Measurements from ENCODE around the gene ZNF117. TPM values are rescaled to one million over a fixed set of nuclear protein-coding genes. Genes with fewer than 3 reads are reported as not detected.
"Not testable (repeated sequence)": the region's sequence is repeated elsewhere in the genome, so short reads cannot be mapped to it uniquely, and the experiment has no call there.

Gene ZNF117
- 0.99 and 1.3 TPM in 2 replicates for polyA plus RNA-seq (2011; rRNA removed)
- polyA plus RNA-seq (2012; cell fraction: cytosol; rRNA removed), result 0.05 and 0.06 TPM in 2 replicates
- polyA plus RNA-seq (2012; cell fraction: nucleus; rRNA removed), result 0.13 and 0.29 TPM in 2 replicates
- polyA plus RNA-seq (2017; fragmentation: RNase III; extraction: RNeasy Plus Mini Kit Qiagen cat#74134 plus additional on column Dnase treatment), result 0.90 to 1.3 TPM (median 0.98 TPM) in 3 replicates
- 0.39 and 0.41 TPM in 2 replicates for polyA minus RNA-seq (2011; rRNA and poly(A)+ RNA removed)

GRCh38 chr7:64990936-64991335 is at the start of gene ZNF117:
ZNF117 (minus strand) TSS chr7:64991036.
- Histone ChIP-seq H3K4me3 (no peak within 1 kb of the TSS), H3K27ac (no peak within 1 kb of the TSS), H3K9me3 (peaks cover 53% of the 10 kb centered on the region), H3K4me2 (no peak within 1 kb of the TSS), H3K4me1 (no peaks in the 10 kb centered on the region)
- TF ChIP-seq ZFP36 (IDR thresholded peaks at IDR 0.05; ENCODE audit: borderline replicate concordance, partially characterized antibody) (no peak), RCOR1 (IDR thresholded peaks at IDR 0.05; ENCODE audit: low read depth, low read length) (no peak), POLR2AphosphoS2 (conservative IDR thresholded peaks at IDR 0.05; ENCODE audit: low read length) (no peak), HOXB5 (CRISPR knock-in tag; IDR thresholded peaks at IDR 0.05) (no peak), POLR2A (IDR thresholded peaks at IDR 0.05; ENCODE audit: low read length) (no peak), ESRRA (IDR thresholded peaks at IDR 0.05; ENCODE audit: borderline replicate concordance, low read length) (no peak), CEBPB (IDR thresholded peaks at IDR 0.05) (no peak), ATOH8 (CRISPR knock-in tag; IDR thresholded peaks at IDR 0.05; ENCODE audit: low read depth) (no peak), HEYL (CRISPR knock-in tag; IDR thresholded peaks at IDR 0.05) (no peak), RAD21 (conservative IDR thresholded peaks at IDR 0.05 in 1 of 2, IDR thresholded peaks at IDR 0.05 in 1 of 2) (no peak), PHF8 (IDR thresholded peaks at IDR 0.05; ENCODE audit: borderline replicate concordance, low read depth) (no peak), REST (IDR thresholded peaks at IDR 0.05) (no peak), MAFK (IDR thresholded peaks at IDR 0.05; ENCODE audit: partially characterized antibody) (no peak), RARB (CRISPR knock-in tag; IDR thresholded peaks at IDR 0.05) (no peak)
- TF ChIP-seq, protein P1, sequence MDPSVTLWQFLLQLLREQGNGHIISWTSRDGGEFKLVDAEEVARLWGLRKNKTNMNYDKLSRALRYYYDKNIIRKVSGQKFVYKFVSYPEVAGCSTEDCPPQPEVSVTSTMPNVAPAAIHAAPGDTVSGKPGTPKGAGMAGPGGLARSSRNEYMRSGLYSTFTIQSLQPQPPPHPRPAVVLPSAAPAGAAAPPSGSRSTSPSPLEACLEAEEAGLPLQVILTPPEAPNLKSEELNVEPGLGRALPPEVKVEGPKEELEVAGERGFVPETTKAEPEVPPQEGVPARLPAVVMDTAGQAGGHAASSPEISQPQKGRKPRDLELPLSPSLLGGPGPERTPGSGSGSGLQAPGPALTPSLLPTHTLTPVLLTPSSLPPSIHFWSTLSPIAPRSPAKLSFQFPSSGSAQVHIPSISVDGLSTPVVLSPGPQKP (IDR thresholded peaks at IDR 0.05; ENCODE audit: low read depth, low read length), result no peak
- TF ChIP-seq, protein P2, sequence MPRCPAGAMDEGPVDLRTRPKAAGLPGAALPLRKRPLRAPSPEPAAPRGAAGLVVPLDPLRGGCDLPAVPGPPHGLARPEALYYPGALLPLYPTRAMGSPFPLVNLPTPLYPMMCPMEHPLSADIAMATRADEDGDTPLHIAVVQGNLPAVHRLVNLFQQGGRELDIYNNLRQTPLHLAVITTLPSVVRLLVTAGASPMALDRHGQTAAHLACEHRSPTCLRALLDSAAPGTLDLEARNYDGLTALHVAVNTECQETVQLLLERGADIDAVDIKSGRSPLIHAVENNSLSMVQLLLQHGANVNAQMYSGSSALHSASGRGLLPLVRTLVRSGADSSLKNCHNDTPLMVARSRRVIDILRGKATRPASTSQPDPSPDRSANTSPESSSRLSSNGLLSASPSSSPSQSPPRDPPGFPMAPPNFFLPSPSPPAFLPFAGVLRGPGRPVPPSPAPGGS (IDR thresholded peaks at IDR 0.05), result no peak
- TF ChIP-seq, protein P3, sequence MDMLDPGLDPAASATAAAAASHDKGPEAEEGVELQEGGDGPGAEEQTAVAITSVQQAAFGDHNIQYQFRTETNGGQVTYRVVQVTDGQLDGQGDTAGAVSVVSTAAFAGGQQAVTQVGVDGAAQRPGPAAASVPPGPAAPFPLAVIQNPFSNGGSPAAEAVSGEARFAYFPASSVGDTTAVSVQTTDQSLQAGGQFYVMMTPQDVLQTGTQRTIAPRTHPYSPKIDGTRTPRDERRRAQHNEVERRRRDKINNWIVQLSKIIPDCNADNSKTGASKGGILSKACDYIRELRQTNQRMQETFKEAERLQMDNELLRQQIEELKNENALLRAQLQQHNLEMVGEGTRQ (IDR thresholded peaks at IDR 0.05), result no peak
- ChIA-PET POLR2A (no interaction called here), CTCF (no interaction called here)
- DNase-seq (ENCODE audit: low read depth in 1 of 2, low spot score in 1 of 2) (no peak), FAIRE-seq (no peak), ATAC-seq (no peak)
- 40% methylated on average over 4 of the region's 4 CpGs for WGBS (ENCODE audit: missing lambda C conversion rate)

DNA sequence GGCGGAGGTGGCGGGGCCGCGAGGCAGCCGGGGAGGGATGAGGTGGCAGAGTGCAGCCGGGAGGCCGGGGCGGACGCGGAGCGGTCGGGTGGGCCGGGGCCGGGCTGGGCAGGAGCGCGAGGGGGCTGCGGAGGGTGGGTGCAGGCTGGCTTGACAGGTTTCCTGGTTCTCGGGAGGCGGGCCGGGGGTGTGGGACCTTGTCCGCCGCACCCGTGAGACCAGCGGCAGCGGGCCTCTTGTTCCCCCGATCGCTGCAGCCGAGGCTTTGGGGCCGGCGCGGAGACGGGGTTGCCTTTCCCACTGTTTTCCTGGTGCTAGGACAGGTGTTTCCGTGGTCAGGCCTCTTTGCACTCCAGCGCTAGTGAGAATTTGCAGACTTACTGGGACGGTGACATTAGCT is 47.9 kb upstream of the ZNF117 start:
- Histone ChIP-seq H3K4me3 (peak overlapping the region; percentile 54), H3K4me2 (peak overlapping the region; percentile 91), H3K27ac (peak overlapping the region; percentile 83 to 98), H3K4me1 (peaks cover 10% of the 10 kb centered on the region)
- ATAC-seq (peak; percentile 47 to 57), DNase-seq (ENCODE audit: low read depth in 1 of 2, low spot score in 1 of 2) (peak; percentile 3 to 41)
- CTCF ChIA-PET, FAIRE-seq, H3K9me3 ChIP-seq: not testable (repeated sequence)
- POLR2A ChIA-PET, result interaction anchor here (2.3 kb wide), 1 partner anchor 32 kb away, joined by 29 read pairs; the partner anchor contains the start of gene ERV3-1
- 0% methylated on average over 9 of the region's 35 CpGs for WGBS (ENCODE audit: missing lambda C conversion rate)
